ENCODE measurements around the gene ZNF841.
"Not testable (repeated sequence)": the region's sequence is repeated elsewhere in the genome, so short reads cannot be mapped to it uniquely, and the experiment has no call there.

The ZNF841 gene

GRCh38 chr19:52095172-52096014 lies at the start of gene ZNF841:
TSS of gene ZNF841 (minus strand) at chr19:52095765. CDS start at chr19:52084801, 10,964 bp downstream.
- DNase-seq, result peak; percentile 84

- DNase-seq, result no peak
These were observed 46.5 kb upstream of the ZNF841 start for GRCh38 chr19:52142001-52142595.

GRCh38 chr19:52141203-52141602 lies 45.6 kb upstream of the ZNF841 start:
- DNase-seq, result no peak

GRCh38 chr19:52140032-52140710 lies 44.6 kb upstream of the ZNF841 start:
- DNase-seq, result no peak

GRCh38 chr19:52139252-52140031 lies 43.9 kb upstream of the ZNF841 start, which contains the start of gene ZNF616:
TSS of gene ZNF616 (minus strand) at chr19:52139938. CDS start at chr19:52130512, 9,426 bp downstream.
- peak; percentile 61 for DNase-seq

GRCh38 chr19:52138983-52139251 lies 43.4 kb upstream of the ZNF841 start:
- no peak for DNase-seq

GRCh38 chr19:52138278-52138982 lies 42.9 kb upstream of the ZNF841 start:
- no peak for DNase-seq

- DNase-seq, result no peak
These were observed 24.7 kb upstream of the ZNF841 start for GRCh38 chr19:52120286-52120685.

GRCh38 chr19:52115526-52116053 lies 20.0 kb upstream of the ZNF841 start:
- no peak for DNase-seq

- DNase-seq, result no peak
These were observed 19.1 kb upstream of the ZNF841 start for GRCh38 chr19:52114691-52115090.

GRCh38 chr19:52112624-52113023 lies 17.1 kb upstream of the ZNF841 start:
- DNase-seq, result no peak

GRCh38 chr19:52110780-52111179 lies 15.2 kb upstream of the ZNF841 start:
- DNase-seq, result no peak

GRCh38 chr19:52102782-52103181 lies 7.2 kb upstream of the ZNF841 start:
- DNase-seq, result no peak

- no peak for DNase-seq
These were observed 6.4 kb upstream of the ZNF841 start for GRCh38 chr19:52101866-52102562.

GRCh38 chr19:52099497-52100138 lies 4.1 kb upstream of the ZNF841 start:
- DNase-seq, result no peak

- DNase-seq, result not testable (repeated sequence)
These were observed 851 bp upstream of the ZNF841 start for GRCh38 chr19:52096416-52096815.

GRCh38 chr19:52094526-52095130 lies 937 bp downstream of the ZNF841 start:
- no peak for DNase-seq

- no peak for DNase-seq
These were observed 9.1 kb downstream of the ZNF841 start for GRCh38 chr19:52086481-52086880.

- no peak for DNase-seq
These were observed 25.1 kb downstream of the ZNF841 start for GRCh38 chr19:52070496-52070895.

GRCh38 chr19:52069653-52070052 lies 25.9 kb downstream of the ZNF841 start:
- DNase-seq, result no peak
